AG09309 (cell line): ENCODE data around the gene ESF1.

Source experiments
- DNase-seq: peaks from one replicate; pipeline ENCODE4 v3.0.0-alpha.2; 2010; ENCODE audit warnings: low read depth
- H3K4me3 ChIP-seq: 2 replicates; pipeline ENCODE4 v1.5.1; 2011; ENCODE audit warnings: mild to moderate bottlenecking, low read depth, low read length, moderate library complexity; ENCODE audit not compliant: control insufficient read depth
- TF ChIP-seq, protein P1 (sequence below): IDR thresholded peaks from 2 replicates; pipeline ENCODE4 v1.5.1; 2011; ENCODE audit warnings: mild to moderate bottlenecking, low read depth, low read length, inconsistent platforms; ENCODE audit not compliant: insufficient read depth, control insufficient read depth; ENCODE audit errors: missing control alignments

ESF1 gene

DNA sequence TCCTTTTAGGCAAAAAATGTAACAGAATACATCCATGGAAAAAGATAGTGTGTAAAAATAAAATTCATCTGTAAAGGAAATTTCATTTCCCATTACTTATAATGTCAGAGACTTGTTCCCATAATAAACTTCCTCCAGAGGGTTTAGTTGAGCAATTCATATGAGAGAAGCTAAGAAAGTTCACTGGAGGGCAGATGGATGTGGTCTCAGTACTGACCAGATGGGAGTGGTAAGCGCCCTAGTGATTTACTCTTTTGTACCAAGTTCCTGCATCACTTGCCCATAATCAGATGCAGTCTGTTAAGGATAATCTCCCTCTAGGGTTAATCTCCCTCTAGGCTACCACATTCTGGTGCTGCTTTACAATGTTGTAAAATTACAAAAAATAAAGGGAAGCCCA is 61.7 kb downstream of the ESF1 start:
- TF ChIP-seq, protein P1, sequence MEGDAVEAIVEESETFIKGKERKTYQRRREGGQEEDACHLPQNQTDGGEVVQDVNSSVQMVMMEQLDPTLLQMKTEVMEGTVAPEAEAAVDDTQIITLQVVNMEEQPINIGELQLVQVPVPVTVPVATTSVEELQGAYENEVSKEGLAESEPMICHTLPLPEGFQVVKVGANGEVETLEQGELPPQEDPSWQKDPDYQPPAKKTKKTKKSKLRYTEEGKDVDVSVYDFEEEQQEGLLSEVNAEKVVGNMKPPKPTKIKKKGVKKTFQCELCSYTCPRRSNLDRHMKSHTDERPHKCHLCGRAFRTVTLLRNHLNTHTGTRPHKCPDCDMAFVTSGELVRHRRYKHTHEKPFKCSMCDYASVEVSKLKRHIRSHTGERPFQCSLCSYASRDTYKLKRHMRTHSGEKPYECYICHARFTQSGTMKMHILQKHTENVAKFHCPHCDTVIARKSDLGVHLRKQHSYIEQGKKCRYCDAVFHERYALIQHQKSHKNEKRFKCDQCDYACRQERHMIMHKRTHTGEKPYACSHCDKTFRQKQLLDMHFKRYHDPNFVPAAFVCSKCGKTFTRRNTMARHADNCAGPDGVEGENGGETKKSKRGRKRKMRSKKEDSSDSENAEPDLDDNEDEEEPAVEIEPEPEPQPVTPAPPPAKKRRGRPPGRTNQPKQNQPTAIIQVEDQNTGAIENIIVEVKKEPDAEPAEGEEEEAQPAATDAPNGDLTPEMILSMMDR, result no peak
- peak; percentile 23 for DNase-seq
- H3K4me3 ChIP-seq, result no peak overlapping the region

DNA sequence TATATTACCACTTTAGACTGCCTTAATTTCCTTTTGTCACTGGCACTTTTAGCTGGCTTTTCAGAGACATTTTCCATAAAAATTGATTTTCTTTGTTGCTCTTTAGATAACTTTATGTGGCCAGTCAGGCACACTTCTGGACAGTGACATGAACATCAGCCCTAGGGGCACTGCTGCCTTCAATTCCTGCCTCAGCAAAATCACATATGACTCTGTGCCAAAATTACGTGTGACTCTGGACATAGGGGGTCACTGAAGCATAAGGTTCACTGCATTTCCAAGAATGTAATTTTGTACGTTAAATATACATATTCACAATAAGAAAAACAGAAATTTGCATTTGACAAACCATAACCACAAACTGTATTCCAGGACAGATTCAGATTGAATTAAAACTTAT is 66.5 kb downstream of the ESF1 start:
- no peak overlapping the region for H3K4me3 ChIP-seq
- DNase-seq, result no peak
- TF ChIP-seq, protein P1, result no peak

DNA sequence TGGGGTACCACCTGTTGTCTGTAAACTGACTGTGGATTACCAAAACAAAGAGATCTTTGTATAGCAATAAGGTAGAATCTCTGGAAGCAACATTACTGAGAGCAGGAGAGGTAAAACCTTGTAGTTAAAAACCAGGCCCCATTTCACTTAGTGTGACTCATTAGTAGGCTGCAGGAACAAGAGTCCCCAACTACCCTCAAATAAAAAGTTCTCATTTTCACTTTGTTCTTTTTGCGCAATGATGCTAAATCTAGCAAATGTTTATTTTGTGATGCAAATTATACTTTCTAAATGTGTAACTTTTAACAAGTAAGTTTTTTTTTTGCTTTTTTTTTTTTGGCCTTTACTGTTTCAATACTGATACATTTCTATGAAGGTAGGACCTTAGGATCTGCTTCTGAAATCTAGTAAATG is 67.1 kb downstream of the ESF1 start:
- TF ChIP-seq, protein P1, result no peak
- no peak for DNase-seq
- H3K4me3 ChIP-seq, result no peak overlapping the region

DNA sequence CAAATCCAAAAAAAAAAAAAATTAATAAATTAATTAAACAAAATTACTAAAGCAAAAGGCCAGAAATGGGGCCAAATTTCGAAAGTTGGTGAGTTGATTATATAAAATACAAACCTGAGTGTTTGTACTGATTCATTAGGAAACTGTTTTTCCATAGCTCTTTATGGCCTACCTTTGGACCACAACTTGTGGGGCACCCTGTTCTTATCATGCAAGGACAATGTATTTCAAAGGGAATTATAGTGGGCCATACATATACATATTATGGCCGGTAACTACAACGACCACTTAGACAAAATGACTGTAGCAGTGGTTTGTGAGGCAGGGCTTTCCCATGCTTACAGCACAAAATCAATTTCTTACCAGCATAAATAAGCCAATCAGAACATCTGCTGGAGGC is 69.5 kb downstream of the ESF1 start:
- TF ChIP-seq, protein P1, result no peak
- H3K4me3 ChIP-seq, result no peak overlapping the region
- no peak for DNase-seq

DNA sequence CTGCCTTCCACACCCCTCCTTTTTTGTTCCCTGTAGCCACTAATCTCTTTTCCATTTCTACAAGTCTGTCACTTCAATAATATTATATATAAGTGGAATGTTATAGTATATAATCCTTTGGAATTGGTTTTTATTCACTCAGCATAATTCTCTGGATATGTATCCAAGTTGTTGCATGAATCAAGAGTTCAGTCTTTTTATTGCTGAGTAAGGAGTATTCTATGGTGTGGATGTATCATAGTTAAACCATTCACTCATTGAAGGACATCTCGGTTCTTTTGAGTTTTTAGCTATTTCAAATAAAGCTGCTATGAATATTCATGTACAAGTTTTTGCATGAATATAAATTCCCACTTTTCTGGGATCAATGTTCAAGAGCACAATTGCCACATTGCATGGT is 76.5 kb downstream of the ESF1 start:
- DNase-seq, result no peak
- TF ChIP-seq, protein P1, result no peak
- no peak overlapping the region for H3K4me3 ChIP-seq

DNA sequence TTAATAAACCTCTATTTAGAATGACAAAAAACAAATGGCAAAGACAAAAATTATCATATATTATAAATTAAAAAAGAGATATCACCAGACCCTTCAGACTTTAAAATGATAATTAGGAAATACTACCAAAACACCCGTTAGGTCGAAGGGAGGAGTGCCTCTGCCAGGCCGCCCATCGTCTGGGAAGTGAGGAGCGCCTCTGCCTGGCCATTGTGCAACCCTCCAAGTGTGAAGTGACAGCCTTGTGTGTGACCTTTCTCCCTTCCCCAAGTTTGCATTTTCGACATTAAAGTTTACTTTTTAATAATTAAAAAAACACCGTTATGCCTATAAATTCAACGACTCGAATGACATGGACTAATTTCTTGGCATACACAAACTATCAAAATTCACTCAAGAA is 81.5 kb downstream of the ESF1 start:
- no peak overlapping the region for H3K4me3 ChIP-seq
- TF ChIP-seq, protein P1, result no peak
- DNase-seq, result no peak

DNA sequence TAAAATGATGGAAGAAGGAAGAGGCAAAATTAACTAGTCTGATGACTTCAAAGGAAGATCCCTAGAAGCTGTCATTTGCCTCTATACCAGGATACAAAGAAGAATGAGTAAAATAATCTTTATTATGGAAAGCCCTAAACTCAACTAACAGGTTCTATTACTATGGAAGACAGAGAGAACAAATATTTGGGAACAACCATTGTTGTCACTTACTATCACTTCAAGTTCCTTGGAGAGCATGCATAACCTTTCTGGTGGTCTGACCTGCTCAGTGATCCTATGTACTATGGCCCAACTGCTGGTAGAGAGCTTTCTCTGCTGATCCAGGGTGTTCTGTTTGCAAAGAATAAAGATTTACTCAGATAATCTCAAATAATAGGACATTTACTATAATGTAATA is 83.2 kb downstream of the ESF1 start:
- H3K4me3 ChIP-seq, result no peak overlapping the region
- TF ChIP-seq, protein P1, result no peak
- no peak for DNase-seq
